Right renal cortex interstitium (tissue), 3 donors: ENCODE measurements around the gene LAIR2. TPM values are rescaled to one million over a fixed set of nuclear protein-coding genes. Genes with fewer than 3 reads are reported as not detected.

Source experiments
- DNase-seq, 3 donors: peaks; one replicate each; pipeline ENCODE4 v3.0.0-alpha.2; 2013; ENCODE audit warnings: low read depth in 3 of 3, low spot score in 2 of 3
- polyA plus RNA-seq, 3 donors: library from polyadenylated mRNA; unstranded; fragments of 120-200 nt; gene quantifications; one replicate each; pipeline ENCODE4 v1.2.1, GENCODE V29; 2013; ENCODE audit not compliant: insufficient read length in 3 of 3

The LAIR2 gene
- polyA plus RNA-seq, 3 donors, result 0.27 TPM; not detected in 2

DNA sequence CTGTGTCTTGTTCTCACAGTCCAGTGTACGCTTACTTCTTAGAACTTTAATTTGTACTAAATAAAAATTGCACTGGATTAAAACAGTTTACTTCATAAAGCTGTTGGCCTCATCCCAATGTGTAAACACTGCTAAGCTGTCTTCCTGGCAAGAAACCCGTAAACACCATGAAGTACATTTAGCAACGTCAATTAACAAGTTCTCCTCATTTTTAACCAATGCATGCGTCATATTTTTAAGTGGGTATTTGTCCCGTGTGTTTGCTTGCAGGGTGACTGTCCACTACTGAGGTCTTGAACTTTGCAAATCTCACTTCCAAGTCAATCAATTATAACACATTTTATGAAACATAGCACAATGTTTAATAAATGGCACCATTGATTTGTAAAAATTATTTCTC lies 28.2 kb downstream of the LAIR2 start:
- no peak for DNase-seq

DNA sequence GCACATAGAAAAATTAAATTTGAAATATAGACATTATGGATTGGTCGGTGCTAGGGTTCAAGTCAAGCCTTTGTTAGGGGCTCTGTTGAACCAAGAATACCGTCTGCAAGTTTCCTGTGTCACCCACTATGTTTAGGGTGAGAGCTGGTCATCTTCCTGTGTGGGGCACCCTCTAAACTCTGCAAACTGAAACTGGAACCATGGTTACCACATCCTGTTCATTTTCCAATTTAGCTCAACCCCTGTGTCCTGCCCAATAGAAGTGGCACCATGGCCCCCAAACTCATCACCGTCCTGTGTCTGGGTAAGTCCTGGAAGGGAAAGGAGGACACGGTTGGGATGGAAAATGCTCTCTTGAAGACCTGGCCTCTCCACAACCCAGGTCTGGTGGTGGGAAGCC lies 29.9 kb downstream of the LAIR2 start:
- DNase-seq, result no peak

DNA sequence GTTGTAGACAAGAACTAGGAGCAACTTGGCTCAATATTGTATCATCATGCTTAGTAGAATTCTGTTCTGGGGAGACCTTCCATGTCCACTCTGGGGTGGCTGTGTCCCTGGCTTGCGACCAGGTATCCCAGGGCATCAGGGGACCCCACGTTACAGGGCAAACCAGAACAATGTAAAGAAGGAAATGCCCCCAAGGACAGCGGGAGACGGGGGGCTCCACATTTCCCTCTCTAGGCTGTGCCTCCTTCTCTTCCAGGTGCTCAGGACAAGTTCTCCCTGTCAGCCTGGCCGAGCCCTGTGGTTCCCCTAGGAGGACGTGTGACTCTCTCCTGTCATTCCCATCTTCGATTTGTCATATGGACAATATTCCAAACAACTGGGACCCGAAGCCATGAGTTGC lies 30.8 kb downstream of the LAIR2 start:
- DNase-seq, result no peak

DNA sequence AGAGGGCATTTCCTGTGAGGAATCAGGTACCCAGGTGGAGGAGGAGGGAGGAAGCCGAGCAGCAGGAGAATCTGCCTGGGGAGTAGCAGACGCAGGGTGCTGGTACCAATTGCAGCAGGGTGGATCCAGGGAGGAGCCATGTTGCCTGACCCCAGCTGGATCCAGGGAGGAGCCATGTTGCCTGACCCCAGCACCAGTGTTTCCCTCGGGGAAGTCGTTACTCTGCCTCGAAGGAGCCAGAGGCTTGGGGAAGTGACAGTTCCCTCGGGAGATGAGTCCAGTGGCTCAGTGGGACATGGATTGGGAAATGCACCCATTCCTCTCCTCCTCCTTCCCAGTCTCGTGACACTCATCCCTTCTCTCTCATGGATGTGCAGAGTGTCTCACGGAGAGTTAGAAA lies 31.5 kb downstream of the LAIR2 start:
- DNase-seq, result no peak

DNA sequence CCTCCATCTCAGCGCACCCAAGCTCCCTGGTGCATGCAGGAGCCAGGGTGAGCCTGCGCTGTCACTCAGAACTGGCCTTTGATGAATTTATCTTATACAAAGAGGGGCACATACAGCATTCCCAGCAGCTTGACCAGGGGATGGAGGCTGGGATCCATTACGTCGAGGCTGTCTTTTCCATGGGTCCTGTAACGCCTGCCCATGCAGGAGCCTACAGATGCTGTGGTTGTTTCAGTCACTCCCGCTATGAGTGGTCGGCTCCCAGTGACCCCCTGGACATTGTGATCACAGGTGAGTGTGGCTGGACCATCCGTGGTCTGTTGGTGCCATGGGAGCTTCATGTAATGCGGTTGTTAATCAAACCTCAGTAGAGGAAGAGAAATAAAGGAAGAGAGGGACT lies 33.0 kb downstream of the LAIR2 start:
- DNase-seq, result no peak

DNA sequence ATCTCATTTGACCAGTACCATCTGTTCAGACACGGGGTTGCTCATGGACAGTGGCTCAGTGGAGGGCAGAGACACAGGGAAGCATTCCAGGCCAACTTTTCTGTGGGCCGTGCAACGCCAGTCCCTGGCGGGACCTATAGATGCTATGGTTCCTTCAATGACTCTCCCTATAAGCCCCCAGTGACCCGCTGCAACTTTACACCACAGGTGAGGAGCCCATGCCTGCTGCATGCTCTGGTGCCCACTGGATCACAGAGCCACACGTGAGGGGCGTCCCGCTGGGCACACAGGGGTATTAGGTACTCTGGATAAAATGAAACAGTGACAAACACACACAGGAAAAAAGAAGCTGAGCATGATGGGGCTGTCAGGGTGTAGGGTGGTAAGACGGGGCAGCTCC lies 34.3 kb downstream of the LAIR2 start:
- DNase-seq, result no peak

DNA sequence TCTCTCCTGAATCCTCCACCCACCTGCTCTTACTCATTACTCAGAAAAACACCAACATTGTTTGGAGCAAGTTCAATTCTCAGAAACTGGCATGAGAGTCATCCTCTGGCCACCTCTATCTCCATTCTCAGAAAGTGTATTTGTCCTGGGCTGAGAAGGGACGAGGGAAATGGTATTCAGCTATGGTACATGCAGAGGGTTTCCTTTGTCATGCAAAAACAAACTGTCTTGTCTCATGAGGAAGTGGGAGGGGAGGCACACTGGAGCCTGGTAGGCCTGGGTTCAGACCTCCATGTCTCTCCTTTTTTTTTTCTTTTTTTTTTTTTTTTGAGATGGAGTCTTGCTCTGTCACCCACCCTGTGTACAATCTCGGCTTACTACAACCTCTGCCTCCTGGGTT lies 39.1 kb downstream of the LAIR2 start:
- no peak for DNase-seq

DNA sequence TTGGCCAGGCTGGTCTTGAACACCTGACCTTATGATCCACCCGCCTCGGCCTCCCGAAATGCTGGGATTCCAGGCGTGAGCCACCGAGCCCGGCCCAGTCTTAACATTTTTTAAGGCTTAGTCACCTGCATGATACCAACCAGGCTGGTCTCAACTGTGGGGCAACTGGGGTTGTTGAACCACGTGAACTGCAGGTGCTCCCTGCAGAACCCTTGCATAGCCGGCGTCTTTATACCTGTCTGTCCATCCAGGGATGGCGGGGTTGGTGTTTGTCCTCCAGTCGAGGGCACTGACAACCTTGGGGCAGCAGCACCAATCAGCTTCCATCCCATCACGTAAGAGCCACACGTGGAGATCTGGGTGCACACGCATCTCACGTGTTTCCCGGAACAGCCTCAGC lies 46.2 kb downstream of the LAIR2 start:
- DNase-seq, result no peak

DNA sequence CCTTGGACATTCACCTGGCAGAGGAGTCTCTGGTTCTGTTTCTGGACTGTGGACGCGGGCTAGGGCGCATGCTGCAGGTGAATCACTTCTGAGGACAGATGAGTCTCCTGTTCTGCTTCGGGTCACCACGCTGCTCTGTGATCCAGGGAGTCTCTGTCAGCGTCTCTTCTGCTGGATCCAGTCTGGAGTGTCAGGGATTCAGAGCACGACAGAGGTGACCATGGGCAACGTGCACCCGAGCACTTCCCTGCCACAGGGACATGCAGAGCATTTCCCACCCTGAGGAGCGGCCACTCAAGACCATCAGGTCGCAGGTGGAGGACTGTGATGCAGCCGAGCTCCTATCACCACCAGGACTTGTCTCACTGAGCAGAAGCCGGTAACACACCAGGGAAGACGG lies 46.6 kb downstream of the LAIR2 start:
- no peak for DNase-seq

DNA sequence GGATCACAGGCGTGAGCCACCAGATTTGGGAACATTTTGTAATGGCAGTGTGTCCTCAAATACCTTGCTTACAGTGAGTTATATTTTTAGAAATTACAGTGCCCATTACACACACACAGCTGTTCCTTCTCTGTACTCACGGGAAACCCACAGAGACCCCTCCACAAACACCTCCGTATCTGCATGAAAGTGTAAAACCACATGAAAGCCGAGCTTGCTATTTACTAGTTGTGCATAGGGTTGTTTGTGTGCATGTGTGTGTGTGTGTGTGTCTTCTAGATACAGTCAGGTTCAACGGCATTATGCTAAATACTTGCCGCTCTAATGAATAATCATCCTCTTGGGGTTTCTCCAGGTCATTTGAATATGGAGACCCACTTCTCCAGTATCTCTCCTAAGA lies 48.7 kb downstream of the LAIR2 start:
- no peak for DNase-seq

DNA sequence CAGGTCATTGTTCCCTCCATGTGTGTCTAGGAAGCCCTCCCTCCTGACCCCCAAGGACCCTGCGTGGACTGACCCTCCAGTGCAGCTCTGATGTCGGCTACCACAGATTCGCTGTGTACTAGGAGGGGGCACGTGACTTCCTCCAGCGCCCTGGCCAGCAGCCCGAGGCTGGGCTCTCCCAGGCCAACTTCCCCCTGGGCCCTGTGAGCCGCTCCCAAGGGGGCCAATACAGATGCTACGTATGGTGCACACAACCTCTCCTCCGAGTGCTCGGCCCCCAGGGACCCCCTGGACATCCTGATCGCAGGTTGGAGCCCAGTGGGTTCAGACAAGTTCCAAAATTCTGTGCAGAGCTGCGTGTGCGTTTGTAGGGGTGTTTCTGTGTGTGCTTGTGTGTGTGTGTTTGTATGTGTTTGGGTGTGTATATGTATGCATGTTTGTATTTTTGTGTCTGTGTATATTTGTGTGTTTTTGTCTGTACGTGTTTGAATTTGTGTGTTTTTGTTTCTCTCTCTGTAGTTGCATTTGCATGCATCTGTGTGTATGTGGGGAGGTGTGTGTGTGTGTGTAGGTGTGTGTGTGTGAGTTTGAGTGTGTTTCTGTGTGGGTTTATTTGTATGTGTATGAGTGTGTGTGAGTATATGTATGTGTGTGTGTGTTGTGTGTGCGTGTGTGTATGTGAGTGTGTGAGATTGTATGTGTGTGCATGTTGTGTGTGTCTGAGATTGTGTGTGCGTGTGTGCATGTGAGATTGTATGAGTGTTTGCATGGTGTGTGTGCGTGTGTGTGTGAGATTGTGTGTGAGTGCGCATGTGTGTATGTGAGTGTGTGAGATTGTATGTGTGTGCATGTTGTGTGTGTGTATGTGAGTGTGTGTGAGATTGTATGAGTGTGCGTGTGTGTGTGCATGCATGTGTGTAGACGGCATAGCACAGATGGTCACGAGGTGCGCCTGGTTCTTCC lies 49.6 kb downstream of the LAIR2 start:
- no peak for DNase-seq

DNA sequence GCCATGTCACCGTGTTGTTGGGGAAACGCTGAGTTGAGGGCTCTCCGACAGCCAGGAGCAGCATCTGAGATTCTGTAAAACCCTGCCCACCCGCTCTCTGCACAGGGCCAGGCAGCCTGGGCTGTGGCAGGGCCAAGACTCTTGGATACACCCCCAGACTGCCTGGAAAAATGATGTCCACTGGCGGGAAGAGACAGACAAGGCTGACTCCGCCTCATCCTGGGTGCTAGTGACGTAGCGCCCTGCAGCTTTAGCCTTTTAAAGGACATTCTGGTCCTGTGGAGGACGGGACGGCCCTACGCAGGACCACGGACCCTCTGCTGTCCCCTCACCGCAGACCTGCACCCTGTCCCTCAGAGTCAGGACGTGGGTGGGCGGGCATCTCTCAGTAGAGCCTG lies 50.3 kb downstream of the LAIR2 start:
- no peak for DNase-seq

DNA sequence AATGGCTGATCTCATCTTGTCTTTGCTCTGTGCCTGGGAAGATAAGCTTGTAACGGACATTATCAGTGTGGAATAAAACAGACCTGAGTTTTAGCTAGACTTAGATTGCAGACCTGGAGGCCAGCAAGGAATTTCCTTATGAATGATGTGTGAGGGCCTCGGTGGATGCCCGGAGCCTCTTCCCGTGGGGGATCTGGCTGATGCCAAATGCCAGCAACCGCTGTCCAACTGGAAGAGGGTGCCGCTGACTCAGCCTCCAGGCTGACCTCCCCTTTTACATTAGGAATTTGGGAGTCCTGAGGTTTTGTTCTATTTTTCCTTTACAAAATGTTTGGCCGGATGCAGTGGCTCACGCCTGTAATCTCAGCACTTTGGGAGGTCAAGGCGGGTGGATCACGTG lies 51.4 kb downstream of the LAIR2 start:
- DNase-seq, result no peak

DNA sequence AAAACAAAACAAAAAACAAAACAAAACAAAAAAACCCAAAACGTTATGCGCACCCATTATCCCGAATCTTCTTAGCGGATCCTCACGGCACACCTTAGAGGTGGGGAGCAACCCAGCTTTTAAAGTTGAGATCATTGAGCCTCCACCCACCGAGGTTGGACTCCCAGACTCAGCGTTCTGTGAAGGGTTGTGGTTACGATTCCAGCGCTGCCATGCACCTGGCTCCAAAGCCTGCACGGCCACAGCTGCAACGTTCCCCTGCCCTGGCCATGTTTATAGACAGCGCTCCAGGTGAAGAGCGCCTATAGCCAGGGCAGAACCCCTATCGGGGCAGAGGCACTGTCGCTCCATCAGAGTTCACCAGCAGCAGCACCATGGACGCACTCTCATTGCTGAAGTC lies 52.3 kb downstream of the LAIR2 start:
- no peak for DNase-seq

DNA sequence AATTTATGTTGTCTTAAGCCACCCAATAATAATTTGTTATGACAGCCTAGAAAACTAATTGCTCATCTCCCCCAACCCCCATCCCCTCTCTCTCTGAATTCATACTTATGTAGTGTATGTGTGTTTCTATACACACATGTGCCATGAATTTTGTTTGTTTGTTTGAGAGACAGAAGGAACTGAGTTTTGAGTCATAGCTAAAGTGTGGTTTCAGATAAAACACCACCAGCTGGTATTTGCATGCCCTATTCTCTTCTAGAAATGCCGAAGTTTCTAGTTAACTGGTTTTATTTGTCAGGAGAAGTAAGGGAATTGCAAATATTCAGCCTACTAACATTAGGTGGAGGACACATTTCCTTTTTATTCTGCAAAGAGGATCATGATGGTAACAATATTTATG lies 53.6 kb downstream of the LAIR2 start:
- no peak for DNase-seq

DNA sequence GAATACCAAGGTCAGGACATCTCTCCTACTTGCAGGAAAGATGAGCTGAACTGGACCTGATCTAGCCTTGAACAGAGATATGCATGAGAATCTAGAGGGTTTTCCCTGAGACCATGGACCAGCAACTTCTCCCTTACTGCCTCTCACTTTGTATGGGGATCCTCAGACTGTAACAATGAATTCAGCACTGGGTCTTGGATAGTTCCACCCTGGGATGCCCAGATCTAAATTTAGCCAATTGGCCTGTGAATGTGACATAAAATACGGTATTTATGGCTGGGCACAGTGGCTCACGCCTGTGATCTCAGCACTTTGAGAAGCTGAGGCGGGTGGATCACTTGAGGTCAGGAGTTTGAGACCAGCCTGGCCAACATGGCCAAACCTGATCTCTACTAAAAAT lies 55.7 kb downstream of the LAIR2 start:
- DNase-seq, result no peak

Other genes with a start within 250 kb of the LAIR2 start
- gene LILRB5, start 245.6 kb upstream of the LAIR2 start, polyA plus RNA-seq, result 1 to 10 TPM; 1.3 to 1.5 (median 1.4) TPM
- 1 to 10 TPM in 2 of 3 donors, under 1 TPM in 1; 0.85 to 1.2 (median 1.1) TPM for gene LILRB2, start 221.7 kb upstream of the LAIR2 start, polyA plus RNA-seq
- gene LILRA5, start 189.7 kb upstream of the LAIR2 start, polyA plus RNA-seq, result under 1 TPM; 0.23 to 0.62 (median 0.31) TPM
- under 1 TPM in 2 of 3 donors, not detected in 1; 0.14 to 0.29 TPM for gene LILRA4, start 163.7 kb upstream of the LAIR2 start, polyA plus RNA-seq
- 1 to 10 TPM; 3.1 to 5.1 (median 3.7) TPM for gene LAIR1, start 137.9 kb upstream of the LAIR2 start, polyA plus RNA-seq
- 1 to 10 TPM; 6.2 to 7.0 (median 6.9) TPM for gene TTYH1, start 87.4 kb upstream of the LAIR2 start, polyA plus RNA-seq
- 10 to 100 TPM; 67.0 to 96.9 (median 68.5) TPM for gene LENG8, start 53.6 kb upstream of the LAIR2 start, polyA plus RNA-seq
- gene LENG9, start 39.1 kb upstream of the LAIR2 start, polyA plus RNA-seq, result 1 to 10 TPM; 1.2 to 2.2 (median 1.5) TPM
- gene CDC42EP5, start 29.5 kb upstream of the LAIR2 start, polyA plus RNA-seq, result 10 to 100 TPM; 20.2 to 22.0 (median 21.7) TPM
- under 1 TPM; 0.55 to 0.92 (median 0.58) TPM for gene LILRA2, start 71.0 kb downstream of the LAIR2 start, polyA plus RNA-seq
- under 1 TPM; 0.43 to 0.61 (median 0.51) TPM for gene LILRA1, start 90.8 kb downstream of the LAIR2 start, polyA plus RNA-seq
- 1 to 10 TPM; 1.2 to 1.6 (median 1.5) TPM for gene LILRB1, start 127.7 kb downstream of the LAIR2 start, polyA plus RNA-seq
- 1 to 10 TPM in 2 of 3 donors, under 1 TPM in 1; 0.67 to 1.2 (median 1.1) TPM for gene LILRB4, start 160.2 kb downstream of the LAIR2 start, polyA plus RNA-seq
- gene KIR3DL3, start 221.6 kb downstream of the LAIR2 start, polyA plus RNA-seq, result not detected
- gene KIR2DL3, start 235.7 kb downstream of the LAIR2 start, polyA plus RNA-seq, result under 1 TPM in 1 of 3 donors, not detected in 2; 0.10 TPM